ENCODE measurements around the gene ORAI1. TPM values are rescaled to one million over a fixed set of nuclear protein-coding genes. Genes with fewer than 3 reads are reported as not detected.

ORAI1 gene
- total and polyA plus RNA-seq, 2 donors = 6.4 to 12.8 TPM

DNA sequence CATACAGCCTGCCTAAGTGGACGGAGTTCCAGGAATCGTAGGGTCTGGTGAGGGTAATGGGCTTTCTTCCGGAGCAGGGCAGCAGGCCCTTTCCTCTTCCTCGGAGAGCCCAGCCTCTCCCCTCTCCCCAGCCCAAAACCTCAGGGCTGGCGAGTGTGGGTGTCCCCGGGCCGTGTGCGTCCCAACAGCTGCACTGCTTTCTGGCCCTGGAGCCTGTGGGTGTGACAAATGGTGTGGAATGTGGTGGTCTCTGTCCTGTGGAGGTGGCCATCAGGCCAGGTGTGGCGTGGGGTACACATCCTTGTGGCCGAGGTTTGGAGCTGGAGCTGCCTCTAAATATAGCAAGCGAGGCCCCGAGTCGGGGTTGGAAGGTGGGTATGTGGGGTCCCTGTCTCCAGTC lies 8.5 kb downstream of the ORAI1 start:
- DNase-seq (ENCODE audit: low read depth in 6 of 9, low spot score in 9 of 9) = no peak
- Histone ChIP-seq H3K4me1 (ENCODE audit: control insufficient read depth in 2 of 2, insufficient read depth in 2 of 2, low read length in 2 of 2) (peaks cover 23 to 71% of the 10 kb centered on the region in 2 donors), H3K36me3 (ENCODE audit: control insufficient read depth in 2 of 2, insufficient read depth in 2 of 2, low read length in 1 of 2) (peaks cover 3 to 15% of the 10 kb centered on the region in 2 donors), H3K4me3 (ENCODE audit: low read length in 2 of 2) (no peak overlapping the region), H3K27me3 (ENCODE audit: control insufficient read depth in 2 of 2, insufficient read depth in 1 of 2, low read length in 1 of 2) (no peaks in the 10 kb centered on the region), H3K27ac (ENCODE audit: low read depth in 1 of 2, low read length in 1 of 2) (no peak overlapping the region), H3K9me3 (ENCODE audit: control insufficient read depth in 2 of 2, insufficient read depth in 1 of 2, low read length in 1 of 2) (no peaks in the 10 kb centered on the region)
- 52% methylated on average over 13 of the region's 13 CpGs for WGBS

DNA sequence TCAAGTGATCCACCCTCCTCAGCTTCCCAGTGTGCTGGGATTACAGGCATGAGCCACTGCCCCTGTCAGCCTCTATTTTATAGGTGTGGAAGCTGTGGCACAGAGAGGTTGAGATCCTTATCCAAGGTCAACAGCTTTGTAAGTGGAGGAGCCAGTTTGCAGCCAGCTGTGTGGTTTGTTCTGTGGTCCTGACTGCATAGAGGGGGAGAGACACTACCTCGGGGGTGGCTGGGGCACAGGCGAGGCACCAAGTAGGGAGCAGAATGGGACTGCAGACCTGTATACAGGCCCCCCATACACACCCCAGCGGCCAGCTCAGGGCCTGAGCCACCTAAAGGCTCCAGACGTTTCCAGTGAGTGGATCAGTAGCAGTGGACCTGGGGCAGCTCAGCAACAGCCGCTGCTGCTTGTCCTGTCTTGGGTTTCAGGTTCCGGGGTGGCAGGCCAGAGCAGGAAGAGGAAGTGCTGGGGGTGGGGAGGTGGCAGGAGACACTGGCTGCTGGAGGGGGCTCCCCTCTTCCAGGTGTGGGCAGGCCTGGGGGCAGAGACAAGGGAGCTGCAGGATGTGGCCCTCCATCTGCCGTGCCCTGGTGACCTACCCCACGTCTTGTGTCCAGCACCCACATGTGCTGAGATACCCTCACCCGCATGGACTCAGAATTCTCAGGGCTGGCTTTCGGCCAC lies 11.0 kb downstream of the ORAI1 start:
- H3K4me3 ChIP-seq (ENCODE audit: low read length in 2 of 2) = peak overlapping the region; percentile 23 to 29
- peaks cover 24 to 67% of the 10 kb centered on the region in 2 donors for H3K4me1 ChIP-seq (ENCODE audit: control insufficient read depth in 2 of 2, insufficient read depth in 2 of 2, low read length in 2 of 2)
- H3K27me3 ChIP-seq (ENCODE audit: control insufficient read depth in 2 of 2, insufficient read depth in 1 of 2, low read length in 1 of 2) = no peaks in the 10 kb centered on the region
- peak in 5 of 9 donors; percentile 56 to 84 (median 66) for DNase-seq (ENCODE audit: low read depth in 6 of 9, low spot score in 9 of 9)
- H3K27ac ChIP-seq (ENCODE audit: low read depth in 1 of 2, low read length in 1 of 2) = peak overlapping the region; percentile 95 to 96
- 20% methylated on average over 10 of the region's 10 CpGs for WGBS
- peaks cover 18 to 22% of the 10 kb centered on the region in 2 donors for H3K36me3 ChIP-seq (ENCODE audit: control insufficient read depth in 2 of 2, insufficient read depth in 2 of 2, low read length in 1 of 2)
- H3K9me3 ChIP-seq (ENCODE audit: control insufficient read depth in 2 of 2, insufficient read depth in 1 of 2, low read length in 1 of 2) = peaks cover 1 to 6% of the 10 kb centered on the region in 2 donors

- H3K36me3 ChIP-seq (ENCODE audit: control insufficient read depth in 2 of 2, insufficient read depth in 2 of 2, low read length in 1 of 2) = peaks cover 18 to 22% of the 10 kb centered on the region in 2 donors
- 98% methylated on average over 14 of the region's 14 CpGs for WGBS
- peaks cover 1 to 6% of the 10 kb centered on the region in 2 donors for H3K9me3 ChIP-seq (ENCODE audit: control insufficient read depth in 2 of 2, insufficient read depth in 1 of 2, low read length in 1 of 2)
- peak overlapping the region in 1 of 2 donors; percentile 96 for H3K27ac ChIP-seq (ENCODE audit: low read depth in 1 of 2, low read length in 1 of 2)
- no peaks in the 10 kb centered on the region for H3K27me3 ChIP-seq (ENCODE audit: control insufficient read depth in 2 of 2, insufficient read depth in 1 of 2, low read length in 1 of 2)
- H3K4me3 ChIP-seq (ENCODE audit: low read length in 2 of 2) = no peak overlapping the region
- peaks cover 24 to 57% of the 10 kb centered on the region in 2 donors for H3K4me1 ChIP-seq (ENCODE audit: control insufficient read depth in 2 of 2, insufficient read depth in 2 of 2, low read length in 2 of 2)
- DNase-seq (ENCODE audit: low read depth in 6 of 9, low spot score in 9 of 9) = no peak
Measured at GRCh38 chr12:121638298-121639202, 12.2 kb downstream of the ORAI1 start.

GRCh38 chr12:121641343-121641630 lies 15.0 kb downstream of the ORAI1 start:
- peaks cover 1 to 6% of the 10 kb centered on the region in 2 donors for H3K9me3 ChIP-seq (ENCODE audit: control insufficient read depth in 2 of 2, insufficient read depth in 1 of 2, low read length in 1 of 2)
- DNase-seq (ENCODE audit: low read depth in 6 of 9, low spot score in 9 of 9) = no peak
- peaks cover 21 to 24% of the 10 kb centered on the region in 2 donors for H3K36me3 ChIP-seq (ENCODE audit: control insufficient read depth in 2 of 2, insufficient read depth in 2 of 2, low read length in 1 of 2)
- H3K27ac ChIP-seq (ENCODE audit: low read depth in 1 of 2, low read length in 1 of 2) = peak overlapping the region in 1 of 2 donors; percentile 8
- no peak overlapping the region for H3K4me3 ChIP-seq (ENCODE audit: low read length in 2 of 2)
- no peaks in the 10 kb centered on the region for H3K27me3 ChIP-seq (ENCODE audit: control insufficient read depth in 2 of 2, insufficient read depth in 1 of 2, low read length in 1 of 2)
- peaks cover 24 to 48% of the 10 kb centered on the region in 2 donors for H3K4me1 ChIP-seq (ENCODE audit: control insufficient read depth in 2 of 2, insufficient read depth in 2 of 2, low read length in 2 of 2)
- 98% methylated on average over 18 of the region's 18 CpGs for WGBS

DNA sequence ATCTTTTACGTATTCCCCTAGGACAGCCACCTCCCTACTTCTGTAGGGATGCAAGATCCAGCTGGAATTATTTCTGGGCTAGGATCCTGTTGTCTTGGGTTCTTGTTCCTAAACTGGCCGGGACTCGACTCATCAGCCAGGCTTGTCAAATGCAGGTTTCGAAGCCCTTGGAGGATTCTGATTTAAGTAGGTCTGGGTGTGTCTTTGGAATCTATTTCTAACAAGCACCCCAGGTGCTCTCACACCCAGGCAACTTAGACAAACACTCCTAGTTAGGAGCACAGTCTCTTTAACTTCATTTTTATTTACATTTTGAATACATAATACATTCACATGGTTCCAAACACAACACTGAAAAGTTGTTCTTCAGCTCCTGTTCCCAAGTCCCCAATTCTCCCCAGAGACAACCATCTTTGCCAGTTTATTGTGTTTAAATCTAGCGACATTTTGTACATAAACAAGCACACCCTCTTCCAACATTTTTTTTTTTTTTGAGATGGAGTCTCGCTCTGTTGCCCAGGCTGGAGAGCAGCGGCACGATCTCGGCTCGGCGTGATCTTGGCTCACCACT lies 22.2 kb downstream of the ORAI1 start:
- no peaks in the 10 kb centered on the region for H3K27me3 ChIP-seq (ENCODE audit: control insufficient read depth in 2 of 2, insufficient read depth in 1 of 2, low read length in 1 of 2)
- peaks cover 6 to 39% of the 10 kb centered on the region in 2 donors for H3K4me1 ChIP-seq (ENCODE audit: control insufficient read depth in 2 of 2, insufficient read depth in 2 of 2, low read length in 2 of 2)
- H3K9me3 ChIP-seq (ENCODE audit: control insufficient read depth in 2 of 2, insufficient read depth in 1 of 2, low read length in 1 of 2) = no peaks in the 10 kb centered on the region
- WGBS = 98% methylated on average over 11 of the region's 11 CpGs
- H3K27ac ChIP-seq (ENCODE audit: low read depth in 1 of 2, low read length in 1 of 2) = no peak overlapping the region
- DNase-seq (ENCODE audit: low read depth in 6 of 9, low spot score in 9 of 9) = no peak
- H3K4me3 ChIP-seq (ENCODE audit: low read length in 2 of 2) = no peak overlapping the region
- H3K36me3 ChIP-seq (ENCODE audit: control insufficient read depth in 2 of 2, insufficient read depth in 2 of 2, low read length in 1 of 2) = peaks cover 11% of the 10 kb centered on the region in 2 donors

GRCh38 chr12:121649322-121649721 lies 23.0 kb downstream of the ORAI1 start:
- Histone ChIP-seq H3K4me3 (ENCODE audit: low read length in 2 of 2) (no peak overlapping the region), H3K27me3 (ENCODE audit: control insufficient read depth in 2 of 2, insufficient read depth in 1 of 2, low read length in 1 of 2) (no peaks in the 10 kb centered on the region), H3K27ac (ENCODE audit: low read depth in 1 of 2, low read length in 1 of 2) (peak overlapping the region in 1 of 2 donors; percentile 37), H3K9me3 (ENCODE audit: control insufficient read depth in 2 of 2, insufficient read depth in 1 of 2, low read length in 1 of 2) (no peaks in the 10 kb centered on the region), H3K4me1 (ENCODE audit: control insufficient read depth in 2 of 2, insufficient read depth in 2 of 2, low read length in 2 of 2) (peaks cover 6 to 39% of the 10 kb centered on the region in 2 donors), H3K36me3 (ENCODE audit: control insufficient read depth in 2 of 2, insufficient read depth in 2 of 2, low read length in 1 of 2) (peaks cover 11% of the 10 kb centered on the region in 2 donors)
- WGBS = 72% methylated on average over 5 of the region's 5 CpGs
- DNase-seq (ENCODE audit: low read depth in 6 of 9, low spot score in 9 of 9) = no peak

DNA sequence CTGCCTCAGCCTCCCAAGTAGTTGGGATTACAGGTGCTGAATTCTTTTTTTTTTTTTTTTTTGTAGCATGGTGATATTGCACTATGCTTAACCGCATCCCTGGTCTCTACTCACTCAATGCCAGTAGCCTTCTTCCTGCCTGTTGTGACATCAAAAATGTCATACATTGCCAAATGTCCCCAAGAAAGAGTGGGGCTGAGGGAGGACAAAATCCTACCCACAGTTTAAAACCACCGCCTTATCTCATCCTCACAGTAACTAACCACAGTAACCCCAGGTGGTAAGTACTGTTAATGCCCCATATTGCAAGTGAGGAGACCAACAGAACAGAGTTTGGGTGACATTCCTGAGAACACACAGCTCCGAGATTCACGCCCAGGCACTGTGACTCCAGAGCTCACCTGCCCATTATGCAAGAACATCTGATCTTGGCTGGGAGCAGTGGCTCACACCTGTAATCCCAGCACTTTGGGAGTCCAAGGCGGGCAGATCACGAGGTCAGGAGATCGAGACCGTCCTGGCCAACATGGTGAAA lies 23.6 kb downstream of the ORAI1 start:
- Histone ChIP-seq H3K4me3 (ENCODE audit: low read length in 2 of 2) (no peak overlapping the region), H3K36me3 (ENCODE audit: control insufficient read depth in 2 of 2, insufficient read depth in 2 of 2, low read length in 1 of 2) (peaks cover 9 to 11% of the 10 kb centered on the region in 2 donors), H3K27me3 (ENCODE audit: control insufficient read depth in 2 of 2, insufficient read depth in 1 of 2, low read length in 1 of 2) (no peaks in the 10 kb centered on the region), H3K4me1 (ENCODE audit: control insufficient read depth in 2 of 2, insufficient read depth in 2 of 2, low read length in 2 of 2) (peaks cover 6 to 39% of the 10 kb centered on the region in 2 donors), H3K9me3 (ENCODE audit: control insufficient read depth in 2 of 2, insufficient read depth in 1 of 2, low read length in 1 of 2) (no peaks in the 10 kb centered on the region), H3K27ac (ENCODE audit: low read depth in 1 of 2, low read length in 1 of 2) (peak overlapping the region in 1 of 2 donors; percentile 34)
- DNase-seq (ENCODE audit: low read depth in 6 of 9, low spot score in 9 of 9) = peak in 1 of 9 donors; percentile 72
- 25% methylated on average over 8 of the region's 8 CpGs for WGBS

DNA sequence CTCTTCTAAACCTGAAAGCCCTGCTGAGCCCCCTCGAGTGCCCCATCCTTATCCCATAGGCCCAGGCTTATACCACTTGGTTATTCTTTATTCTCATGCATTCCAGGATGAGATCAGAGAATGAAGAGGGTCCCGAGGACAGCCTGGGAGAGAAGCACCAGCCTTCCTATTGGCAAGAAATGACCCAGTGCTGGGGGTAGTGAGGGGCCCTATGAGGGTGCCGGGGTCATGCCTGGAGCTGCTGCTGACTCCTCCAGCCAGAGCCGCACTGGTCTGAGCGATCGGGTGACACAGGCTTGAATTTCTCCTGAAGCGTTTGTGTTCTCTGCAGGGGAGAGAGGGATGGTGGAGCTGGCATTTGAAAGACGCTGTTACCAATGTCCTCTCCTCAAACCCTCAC lies 25.0 kb downstream of the ORAI1 start:
- WGBS = 95% methylated on average over 8 of the region's 8 CpGs
- H3K36me3 ChIP-seq (ENCODE audit: control insufficient read depth in 2 of 2, insufficient read depth in 2 of 2, low read length in 1 of 2) = peaks cover 7 to 9% of the 10 kb centered on the region in 2 donors
- DNase-seq (ENCODE audit: low read depth in 6 of 9, low spot score in 9 of 9) = no peak
- H3K4me3 ChIP-seq (ENCODE audit: low read length in 2 of 2) = no peak overlapping the region
- no peaks in the 10 kb centered on the region for H3K9me3 ChIP-seq (ENCODE audit: control insufficient read depth in 2 of 2, insufficient read depth in 1 of 2, low read length in 1 of 2)
- H3K4me1 ChIP-seq (ENCODE audit: control insufficient read depth in 2 of 2, insufficient read depth in 2 of 2, low read length in 2 of 2) = peaks cover 6 to 39% of the 10 kb centered on the region in 2 donors
- no peak overlapping the region for H3K27ac ChIP-seq (ENCODE audit: low read depth in 1 of 2, low read length in 1 of 2)
- no peaks in the 10 kb centered on the region for H3K27me3 ChIP-seq (ENCODE audit: control insufficient read depth in 2 of 2, insufficient read depth in 1 of 2, low read length in 1 of 2)
